Activated B cell treated with CpG ODN at 0.5 μM for 24 hours (primary cell): ENCODE measurements around the gene B4GALNT2. TPM values are rescaled to one million over a fixed set of nuclear protein-coding genes. Genes with fewer than 3 reads are reported as not detected.

Experiments used
- ATAC-seq: fragments of 200-7000 bp; cut with Tn5 transposase; one replicate; pipeline ENCODE4 v1.10.0; 2021; ENCODE audit warnings: low read depth, mild to moderate bottlenecking, moderate library complexity
- CTCF ChIA-PET: fragments of 350-600 bp; sonication (Branson Sonifier 250); formaldehyde crosslinking; loops from one replicate; lab custom pipeline; 2021; ENCODE audit warnings: antibody characterized with exemption; lab: Charles Lee
- POLR2A ChIA-PET: fragments of 350-600 bp; sonication (Branson Sonifier 250); formaldehyde crosslinking; loops from one replicate; lab custom pipeline; 2021; ENCODE audit warnings: antibody characterized with exemption; lab: Charles Lee
- DNase-seq: peaks from one replicate; pipeline ENCODE4 v3.0.0; 2022
- H3K27ac Mint-ChIP-seq: one replicate; pipeline ENCODE4 v1.8.0; 2020; ENCODE audit warnings: mixed read lengths
- H3K27me3 Mint-ChIP-seq: one replicate; pipeline ENCODE4 v1.8.0; 2021; ENCODE audit warnings: mixed read lengths
- H3K36me3 Mint-ChIP-seq: one replicate; pipeline ENCODE4 v1.8.0; 2021; ENCODE audit warnings: low read depth, mixed read lengths
- H3K4me1 Mint-ChIP-seq: one replicate; pipeline ENCODE4 v1.8.0; 2021; ENCODE audit warnings: mixed read lengths
- H3K4me3 Mint-ChIP-seq: one replicate; pipeline ENCODE4 v1.8.0; 2020; ENCODE audit warnings: mild to moderate bottlenecking, mixed read lengths
- H3K9me3 Mint-ChIP-seq: one replicate; pipeline ENCODE4 v1.8.0; 2020; ENCODE audit warnings: mixed read lengths
- CTCF ChIP-seq: fragments of 200-600 bp; IDR thresholded peaks from one replicate; pipeline ENCODE4 v1.8.0; 2022; ENCODE audit warnings: antibody characterized with exemption, mild to moderate bottlenecking
- intact Hi-C: fragments of 100-400 bp; cut with micrococcal nuclease; formaldehyde crosslinking; loops from one replicate; pipeline ENCODE4 v1.15.1; 2024
- total RNA-seq: library from RNA; stranded (reverse); gene quantifications from 2 replicates; pipeline ENCODE4 v1.2.3, GENCODE V29; 2022

The B4GALNT2 gene
- total RNA-seq, 1 donor from 2014 or later = 0.09 TPM

GRCh38 chr17:49200423-49201083 is 68.0 kb downstream of the B4GALNT2 start:
- no peak for ATAC-seq
- no peak overlapping the region for H3K4me3 Mint-ChIP-seq
- no peak for TF ChIP-seq CTCF
- intact Hi-C loops = no loop called here
- ChIA-PET CTCF (interaction anchor here (1.0 to 1.1 kb wide), 2 partner anchors 20 to 91 kb away, joined by 3 read pairs; no protein-coding TSS in a partner anchor), POLR2A (interaction anchor here (0.9 to 1.9 kb wide), 2 partner anchors 8 to 10 kb away, joined by 3 to 5 read pairs; partner anchors contain the start of genes ABI3 and GNGT2)
- H3K27me3 Mint-ChIP-seq = no peaks in the 10 kb centered on the region
- no peak overlapping the region for H3K27ac Mint-ChIP-seq
- H3K36me3 Mint-ChIP-seq = no peaks in the 10 kb centered on the region
- no peaks in the 10 kb centered on the region for H3K9me3 Mint-ChIP-seq
- H3K4me1 Mint-ChIP-seq = peaks cover 8% of the 10 kb centered on the region
- no peak for DNase-seq

- ChIA-PET CTCF (interaction anchor here (1.1 kb wide), 1 partner anchor 21 kb away, joined by 3 read pairs; no protein-coding TSS in a partner anchor), POLR2A (interaction anchor here (1.9 kb wide), 1 partner anchor 9 kb away, joined by 5 read pairs; the partner anchor contains the start of genes ABI3 and GNGT2)
- no peak overlapping the region for H3K4me3 Mint-ChIP-seq
- no peaks in the 10 kb centered on the region for H3K9me3 Mint-ChIP-seq
- no peaks in the 10 kb centered on the region for H3K4me1 Mint-ChIP-seq
- intact Hi-C loops = no loop called here
- H3K27ac Mint-ChIP-seq = no peak overlapping the region
- ATAC-seq (no peak), DNase-seq (no peak)
- H3K36me3 Mint-ChIP-seq = no peaks in the 10 kb centered on the region
- no peaks in the 10 kb centered on the region for H3K27me3 Mint-ChIP-seq
- no peak for TF ChIP-seq CTCF
Measured at GRCh38 chr17:49201481-49201927, 68.9 kb downstream of the B4GALNT2 start.

GRCh38 chr17:49203796-49204195 is 71.2 kb downstream of the B4GALNT2 start:
- H3K36me3 Mint-ChIP-seq = no peaks in the 10 kb centered on the region
- H3K4me1 Mint-ChIP-seq = peaks cover 2% of the 10 kb centered on the region
- CTCF ChIA-PET = interaction anchor here (1.3 kb wide), 1 partner anchor 19 kb away, joined by 3 read pairs; no protein-coding TSS in a partner anchor
- no peaks in the 10 kb centered on the region for H3K9me3 Mint-ChIP-seq
- intact Hi-C loops = no loop called here
- no peak for DNase-seq
- POLR2A ChIA-PET = interaction anchor here (0.6 to 1.3 kb wide), 2 partner anchors 10 to 1447 kb away, joined by 8 to 19 read pairs; no protein-coding TSS in a partner anchor
- no peak for ATAC-seq
- no peak for TF ChIP-seq CTCF
- no peak overlapping the region for H3K27ac Mint-ChIP-seq
- no peak overlapping the region for H3K4me3 Mint-ChIP-seq
- H3K27me3 Mint-ChIP-seq = no peaks in the 10 kb centered on the region

DNA sequence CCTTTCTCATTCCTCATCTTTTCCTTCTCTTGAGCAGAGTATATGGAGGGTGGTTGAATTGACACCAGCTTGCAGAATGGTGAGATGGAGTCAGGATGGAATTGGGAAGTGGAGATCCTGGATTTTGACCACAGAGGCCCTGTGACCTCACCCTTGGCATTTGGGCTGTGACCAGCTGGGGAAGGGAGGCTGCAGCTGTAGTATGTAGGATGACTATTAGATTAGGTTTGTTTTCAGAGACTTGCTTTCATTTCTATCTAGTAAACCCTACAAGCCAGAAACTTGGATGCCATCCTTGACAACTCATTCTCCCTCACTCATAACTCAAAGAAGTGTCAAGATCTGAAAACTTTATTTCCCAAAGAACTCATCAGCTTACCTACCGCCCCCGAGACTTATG is 71.9 kb downstream of the B4GALNT2 start:
- DNase-seq (no peak), ATAC-seq (no peak)
- Mint-ChIP-seq H3K27ac (no peak overlapping the region), H3K4me1 (peaks cover 10% of the 10 kb centered on the region), H3K36me3 (no peaks in the 10 kb centered on the region), H3K27me3 (no peaks in the 10 kb centered on the region), H3K9me3 (no peaks in the 10 kb centered on the region), H3K4me3 (no peak overlapping the region)
- ChIA-PET CTCF (interaction anchor here (1.3 kb wide), 1 partner anchor 18 kb away, joined by 3 read pairs; no protein-coding TSS in a partner anchor), POLR2A (interaction anchor here (0.5 to 1.3 kb wide), 3 partner anchors 11 to 153 kb away, joined by 3 to 8 read pairs (median 4); no protein-coding TSS in a partner anchor)
- TF ChIP-seq CTCF = no peak
- intact Hi-C loops = no loop called here

GRCh38 chr17:49209061-49209571 is 76.5 kb downstream of the B4GALNT2 start:
- ATAC-seq = no peak
- Mint-ChIP-seq H3K27ac (peak overlapping the region; percentile 87), H3K9me3 (no peaks in the 10 kb centered on the region), H3K27me3 (no peaks in the 10 kb centered on the region), H3K4me1 (peaks cover 52% of the 10 kb centered on the region), H3K36me3 (no peaks in the 10 kb centered on the region), H3K4me3 (peak overlapping the region; percentile 20)
- TF ChIP-seq CTCF = no peak
- DNase-seq = no peak
- ChIA-PET CTCF (interaction anchor here (0.7 to 1.7 kb wide), 3 partner anchors 17 to 28 kb away, joined by 3 to 6 read pairs (median 3); no protein-coding TSS in a partner anchor), POLR2A (interaction anchor here (0.6 to 12.3 kb wide), 3 partner anchors 15 to 573 kb away, joined by 6 to 259 read pairs (median 10); no protein-coding TSS in a partner anchor)
- intact Hi-C loops = no loop called here
